ENCODE results near the gene ADAMTSL1.

DNA sequence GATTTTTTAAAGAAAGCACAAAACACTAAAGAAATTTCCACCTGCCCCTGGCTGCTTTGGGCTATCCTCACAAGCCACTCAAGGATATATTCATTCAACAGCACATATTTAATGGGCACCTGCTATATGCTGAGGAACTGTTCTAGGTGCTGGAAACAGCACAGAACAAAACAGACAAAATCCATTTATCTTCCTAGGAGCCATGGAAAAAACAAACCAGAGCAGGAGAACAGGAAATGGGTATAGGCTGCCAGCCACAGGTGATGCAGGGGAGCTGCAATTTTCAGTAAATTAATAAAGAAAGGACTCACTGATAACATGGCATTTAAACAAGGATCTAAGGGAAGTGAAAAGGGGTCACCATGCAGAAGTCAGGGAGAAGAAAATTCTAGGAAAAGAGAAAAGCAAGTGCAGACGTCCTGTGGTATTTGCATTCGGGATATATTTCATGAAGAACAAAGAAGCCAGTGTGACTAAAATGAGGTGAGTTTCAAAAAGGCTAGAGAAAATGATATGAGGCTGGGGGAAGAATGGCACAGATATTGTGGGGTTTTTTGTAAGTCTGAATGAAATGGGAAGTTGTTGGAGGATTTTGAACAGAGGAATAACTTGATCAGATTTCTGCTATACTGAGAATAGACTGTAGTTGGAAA lies 152.2 kb downstream of the ADAMTSL1 start:
- TF ChIP-seq, protein P1, sequence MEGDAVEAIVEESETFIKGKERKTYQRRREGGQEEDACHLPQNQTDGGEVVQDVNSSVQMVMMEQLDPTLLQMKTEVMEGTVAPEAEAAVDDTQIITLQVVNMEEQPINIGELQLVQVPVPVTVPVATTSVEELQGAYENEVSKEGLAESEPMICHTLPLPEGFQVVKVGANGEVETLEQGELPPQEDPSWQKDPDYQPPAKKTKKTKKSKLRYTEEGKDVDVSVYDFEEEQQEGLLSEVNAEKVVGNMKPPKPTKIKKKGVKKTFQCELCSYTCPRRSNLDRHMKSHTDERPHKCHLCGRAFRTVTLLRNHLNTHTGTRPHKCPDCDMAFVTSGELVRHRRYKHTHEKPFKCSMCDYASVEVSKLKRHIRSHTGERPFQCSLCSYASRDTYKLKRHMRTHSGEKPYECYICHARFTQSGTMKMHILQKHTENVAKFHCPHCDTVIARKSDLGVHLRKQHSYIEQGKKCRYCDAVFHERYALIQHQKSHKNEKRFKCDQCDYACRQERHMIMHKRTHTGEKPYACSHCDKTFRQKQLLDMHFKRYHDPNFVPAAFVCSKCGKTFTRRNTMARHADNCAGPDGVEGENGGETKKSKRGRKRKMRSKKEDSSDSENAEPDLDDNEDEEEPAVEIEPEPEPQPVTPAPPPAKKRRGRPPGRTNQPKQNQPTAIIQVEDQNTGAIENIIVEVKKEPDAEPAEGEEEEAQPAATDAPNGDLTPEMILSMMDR (IDR thresholded peaks at IDR 0.05; ENCODE audit: low read depth, low read length, missing input control), result no peak
- TF ChIP-seq RXRA (IDR thresholded peaks at IDR 0.05) (no peak), SP1 (IDR thresholded peaks at IDR 0.05) (no peak), HNF4A (conservative IDR thresholded peaks at IDR 0.05) (no peak), FOXA1 (IDR thresholded peaks at IDR 0.05) (no peak), TAF1 (conservative IDR thresholded peaks at IDR 0.05) (no peak), JUND (IDR thresholded peaks at IDR 0.05) (no peak)
- TF ChIP-seq, protein P2, sequence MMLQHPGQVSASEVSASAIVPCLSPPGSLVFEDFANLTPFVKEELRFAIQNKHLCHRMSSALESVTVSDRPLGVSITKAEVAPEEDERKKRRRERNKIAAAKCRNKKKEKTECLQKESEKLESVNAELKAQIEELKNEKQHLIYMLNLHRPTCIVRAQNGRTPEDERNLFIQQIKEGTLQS (IDR thresholded peaks at IDR 0.05), result no peak
- TF ChIP-seq, protein P3, sequence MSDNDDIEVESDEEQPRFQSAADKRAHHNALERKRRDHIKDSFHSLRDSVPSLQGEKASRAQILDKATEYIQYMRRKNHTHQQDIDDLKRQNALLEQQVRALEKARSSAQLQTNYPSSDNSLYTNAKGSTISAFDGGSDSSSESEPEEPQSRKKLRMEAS (IDR thresholded peaks at IDR 0.05), result no peak
- TF ChIP-seq, protein P4, sequence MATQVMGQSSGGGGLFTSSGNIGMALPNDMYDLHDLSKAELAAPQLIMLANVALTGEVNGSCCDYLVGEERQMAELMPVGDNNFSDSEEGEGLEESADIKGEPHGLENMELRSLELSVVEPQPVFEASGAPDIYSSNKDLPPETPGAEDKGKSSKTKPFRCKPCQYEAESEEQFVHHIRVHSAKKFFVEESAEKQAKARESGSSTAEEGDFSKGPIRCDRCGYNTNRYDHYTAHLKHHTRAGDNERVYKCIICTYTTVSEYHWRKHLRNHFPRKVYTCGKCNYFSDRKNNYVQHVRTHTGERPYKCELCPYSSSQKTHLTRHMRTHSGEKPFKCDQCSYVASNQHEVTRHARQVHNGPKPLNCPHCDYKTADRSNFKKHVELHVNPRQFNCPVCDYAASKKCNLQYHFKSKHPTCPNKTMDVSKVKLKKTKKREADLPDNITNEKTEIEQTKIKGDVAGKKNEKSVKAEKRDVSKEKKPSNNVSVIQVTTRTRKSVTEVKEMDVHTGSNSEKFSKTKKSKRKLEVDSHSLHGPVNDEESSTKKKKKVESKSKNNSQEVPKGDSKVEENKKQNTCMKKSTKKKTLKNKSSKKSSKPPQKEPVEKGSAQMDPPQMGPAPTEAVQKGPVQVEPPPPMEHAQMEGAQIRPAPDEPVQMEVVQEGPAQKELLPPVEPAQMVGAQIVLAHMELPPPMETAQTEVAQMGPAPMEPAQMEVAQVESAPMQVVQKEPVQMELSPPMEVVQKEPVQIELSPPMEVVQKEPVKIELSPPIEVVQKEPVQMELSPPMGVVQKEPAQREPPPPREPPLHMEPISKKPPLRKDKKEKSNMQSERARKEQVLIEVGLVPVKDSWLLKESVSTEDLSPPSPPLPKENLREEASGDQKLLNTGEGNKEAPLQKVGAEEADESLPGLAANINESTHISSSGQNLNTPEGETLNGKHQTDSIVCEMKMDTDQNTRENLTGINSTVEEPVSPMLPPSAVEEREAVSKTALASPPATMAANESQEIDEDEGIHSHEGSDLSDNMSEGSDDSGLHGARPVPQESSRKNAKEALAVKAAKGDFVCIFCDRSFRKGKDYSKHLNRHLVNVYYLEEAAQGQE (IDR thresholded peaks at IDR 0.05), result no peak
